ENCODE data around the gene LIPF.

Gene LIPF

GRCh38 chr10:88725798-88726197 lies 61.6 kb downstream of the LIPF start:
- TF ChIP-seq CTCF (IDR thresholded peaks at IDR 0.05): no peak
- Histone ChIP-seq H3K4me3 (no peak overlapping the region), H3K27ac (no peak overlapping the region)
- no peak for DNase-seq (ENCODE audit: low spot score)

GRCh38 chr10:88728107-88728763 lies 64.0 kb downstream of the LIPF start:
- DNase-seq (ENCODE audit: low spot score): no peak
- TF ChIP-seq CTCF (IDR thresholded peaks at IDR 0.05): no peak
- no peak overlapping the region for H3K27ac ChIP-seq
- no peak overlapping the region for H3K4me3 ChIP-seq
